Measurements from ENCODE around the gene APPL2. TPM values are rescaled to one million over a fixed set of nuclear protein-coding genes. Genes with fewer than 3 reads are reported as not detected.

APPL2 gene
- polyA plus RNA-seq, 1 donor from 2014 or later: 47.0 TPM

- Histone ChIP-seq H4K20me1 (ENCODE audit: insufficient read depth) (no peaks in the 10 kb centered on the region), H3K9me3 (ENCODE audit: low read length) (no peaks in the 10 kb centered on the region), H3K79me2 (replicated peaks; ENCODE audit: insufficient read depth, low read length) (no peaks in the 10 kb centered on the region)
Observed at GRCh38 chr12:105200385-105200784, 35.6 kb downstream of the APPL2 start.

DNA sequence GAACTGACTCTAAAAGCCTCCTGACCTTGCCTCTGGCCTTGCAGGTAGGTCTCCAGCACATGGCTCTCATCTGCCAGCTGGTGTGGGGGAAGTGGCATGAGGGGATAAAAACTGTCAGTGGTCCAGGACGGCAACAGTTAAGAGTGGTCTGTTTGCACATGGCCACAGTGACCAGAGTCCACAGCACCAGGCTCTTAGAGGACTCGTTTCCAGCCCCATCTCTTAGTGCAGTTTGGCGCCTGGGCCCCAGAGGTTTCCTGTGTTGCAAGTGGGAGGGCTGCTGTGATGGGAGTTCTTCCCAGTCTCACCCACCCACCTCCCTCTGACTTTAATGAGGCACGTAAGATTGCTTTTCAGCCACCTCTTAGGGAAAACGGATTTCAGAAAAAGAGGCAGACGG, 37.0 kb downstream of the APPL2 start:
- Histone ChIP-seq H3K4me2 (ENCODE audit: low read length) (no peak overlapping the region), H4K20me1 (ENCODE audit: insufficient read depth) (no peaks in the 10 kb centered on the region), H3K4me3 (ENCODE audit: low read length) (no peak overlapping the region), H3K79me2 (replicated peaks; ENCODE audit: insufficient read depth, low read length) (no peaks in the 10 kb centered on the region), H3K36me3 (ENCODE audit: insufficient read depth, low read length) (no peaks in the 10 kb centered on the region), H2AFZ (ENCODE audit: low read depth, low read length) (no peak overlapping the region), H3K9me2 (ENCODE audit: insufficient read depth, low read length) (no peaks in the 10 kb centered on the region), H3K9ac (ENCODE audit: low read length) (no peak overlapping the region), H3K9me3 (ENCODE audit: low read length) (no peaks in the 10 kb centered on the region), H3F3A (ENCODE audit: insufficient read depth, low read length, poor library complexity, severe bottlenecking) (no peaks in the 10 kb centered on the region), H3K27ac (ENCODE audit: low read length) (no peak overlapping the region), H3K27me3 (ENCODE audit: insufficient read depth, low read depth, low read length) (no peaks in the 10 kb centered on the region)
- TF ChIP-seq TAF1 (IDR thresholded peaks at IDR 0.05; ENCODE audit: low read depth) (no peak), EZH2 (IDR thresholded peaks at IDR 0.05; ENCODE audit: borderline replicate concordance, insufficient read depth, low read length, poor library complexity, severe bottlenecking) (no peak), RAD21 (conservative IDR thresholded peaks at IDR 0.05) (no peak), MXI1 (conservative IDR thresholded peaks at IDR 0.05; ENCODE audit: poor library complexity, severe bottlenecking) (no peak), SMC3 (conservative IDR thresholded peaks at IDR 0.05; ENCODE audit: poor library complexity) (no peak), EP300 (conservative IDR thresholded peaks at IDR 0.05; ENCODE audit: poor library complexity, severe bottlenecking) (no peak)
- TF ChIP-seq, protein P1, sequence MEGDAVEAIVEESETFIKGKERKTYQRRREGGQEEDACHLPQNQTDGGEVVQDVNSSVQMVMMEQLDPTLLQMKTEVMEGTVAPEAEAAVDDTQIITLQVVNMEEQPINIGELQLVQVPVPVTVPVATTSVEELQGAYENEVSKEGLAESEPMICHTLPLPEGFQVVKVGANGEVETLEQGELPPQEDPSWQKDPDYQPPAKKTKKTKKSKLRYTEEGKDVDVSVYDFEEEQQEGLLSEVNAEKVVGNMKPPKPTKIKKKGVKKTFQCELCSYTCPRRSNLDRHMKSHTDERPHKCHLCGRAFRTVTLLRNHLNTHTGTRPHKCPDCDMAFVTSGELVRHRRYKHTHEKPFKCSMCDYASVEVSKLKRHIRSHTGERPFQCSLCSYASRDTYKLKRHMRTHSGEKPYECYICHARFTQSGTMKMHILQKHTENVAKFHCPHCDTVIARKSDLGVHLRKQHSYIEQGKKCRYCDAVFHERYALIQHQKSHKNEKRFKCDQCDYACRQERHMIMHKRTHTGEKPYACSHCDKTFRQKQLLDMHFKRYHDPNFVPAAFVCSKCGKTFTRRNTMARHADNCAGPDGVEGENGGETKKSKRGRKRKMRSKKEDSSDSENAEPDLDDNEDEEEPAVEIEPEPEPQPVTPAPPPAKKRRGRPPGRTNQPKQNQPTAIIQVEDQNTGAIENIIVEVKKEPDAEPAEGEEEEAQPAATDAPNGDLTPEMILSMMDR (IDR thresholded peaks at IDR 0.05; ENCODE audit: poor library complexity, severe bottlenecking): no peak
- TF ChIP-seq, protein P2, sequence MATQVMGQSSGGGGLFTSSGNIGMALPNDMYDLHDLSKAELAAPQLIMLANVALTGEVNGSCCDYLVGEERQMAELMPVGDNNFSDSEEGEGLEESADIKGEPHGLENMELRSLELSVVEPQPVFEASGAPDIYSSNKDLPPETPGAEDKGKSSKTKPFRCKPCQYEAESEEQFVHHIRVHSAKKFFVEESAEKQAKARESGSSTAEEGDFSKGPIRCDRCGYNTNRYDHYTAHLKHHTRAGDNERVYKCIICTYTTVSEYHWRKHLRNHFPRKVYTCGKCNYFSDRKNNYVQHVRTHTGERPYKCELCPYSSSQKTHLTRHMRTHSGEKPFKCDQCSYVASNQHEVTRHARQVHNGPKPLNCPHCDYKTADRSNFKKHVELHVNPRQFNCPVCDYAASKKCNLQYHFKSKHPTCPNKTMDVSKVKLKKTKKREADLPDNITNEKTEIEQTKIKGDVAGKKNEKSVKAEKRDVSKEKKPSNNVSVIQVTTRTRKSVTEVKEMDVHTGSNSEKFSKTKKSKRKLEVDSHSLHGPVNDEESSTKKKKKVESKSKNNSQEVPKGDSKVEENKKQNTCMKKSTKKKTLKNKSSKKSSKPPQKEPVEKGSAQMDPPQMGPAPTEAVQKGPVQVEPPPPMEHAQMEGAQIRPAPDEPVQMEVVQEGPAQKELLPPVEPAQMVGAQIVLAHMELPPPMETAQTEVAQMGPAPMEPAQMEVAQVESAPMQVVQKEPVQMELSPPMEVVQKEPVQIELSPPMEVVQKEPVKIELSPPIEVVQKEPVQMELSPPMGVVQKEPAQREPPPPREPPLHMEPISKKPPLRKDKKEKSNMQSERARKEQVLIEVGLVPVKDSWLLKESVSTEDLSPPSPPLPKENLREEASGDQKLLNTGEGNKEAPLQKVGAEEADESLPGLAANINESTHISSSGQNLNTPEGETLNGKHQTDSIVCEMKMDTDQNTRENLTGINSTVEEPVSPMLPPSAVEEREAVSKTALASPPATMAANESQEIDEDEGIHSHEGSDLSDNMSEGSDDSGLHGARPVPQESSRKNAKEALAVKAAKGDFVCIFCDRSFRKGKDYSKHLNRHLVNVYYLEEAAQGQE (IDR thresholded peaks at IDR 0.05; ENCODE audit: borderline replicate concordance): no peak

More at GRCh38 chr12:105200385-105200784, 35.6 kb downstream of the APPL2 start:
- H3K4me3 ChIP-seq (ENCODE audit: low read length): no peak overlapping the region
- H3K9me2 ChIP-seq (ENCODE audit: insufficient read depth, low read length): no peaks in the 10 kb centered on the region
- no peak overlapping the region for H3K4me2 ChIP-seq (ENCODE audit: low read length)
- no peak for TF ChIP-seq TAF1 (IDR thresholded peaks at IDR 0.05; ENCODE audit: low read depth)
- TF ChIP-seq, protein P1 (IDR thresholded peaks at IDR 0.05; ENCODE audit: poor library complexity, severe bottlenecking): no peak
- TF ChIP-seq SMC3 (conservative IDR thresholded peaks at IDR 0.05; ENCODE audit: poor library complexity): no peak
- no peak for TF ChIP-seq RAD21 (conservative IDR thresholded peaks at IDR 0.05)
- no peak for TF ChIP-seq EP300 (conservative IDR thresholded peaks at IDR 0.05; ENCODE audit: poor library complexity, severe bottlenecking)
- TF ChIP-seq EZH2 (IDR thresholded peaks at IDR 0.05; ENCODE audit: borderline replicate concordance, insufficient read depth, low read length, poor library complexity, severe bottlenecking): no peak
- TF ChIP-seq POLR2AphosphoS5 (IDR thresholded peaks at IDR 0.05): no peak
- TF ChIP-seq, protein P2 (IDR thresholded peaks at IDR 0.05; ENCODE audit: borderline replicate concordance): no peak
- no peak for TF ChIP-seq MXI1 (conservative IDR thresholded peaks at IDR 0.05; ENCODE audit: poor library complexity, severe bottlenecking)
- H3K27me3 ChIP-seq (ENCODE audit: insufficient read depth, low read depth, low read length): no peaks in the 10 kb centered on the region
- no peaks in the 10 kb centered on the region for H3K36me3 ChIP-seq (ENCODE audit: insufficient read depth, low read length)
- H3K27ac ChIP-seq (ENCODE audit: low read length): no peak overlapping the region
- no peak overlapping the region for H2AFZ ChIP-seq (ENCODE audit: low read depth, low read length)
- no peaks in the 10 kb centered on the region for H3F3A ChIP-seq (ENCODE audit: insufficient read depth, low read length, poor library complexity, severe bottlenecking)
- H3K9ac ChIP-seq (ENCODE audit: low read length): no peak overlapping the region
